HG02884 (cell line): ENCODE measurements around the gene NRK.
"Not testable (repeated sequence)": the region's sequence is repeated elsewhere in the genome, so short reads cannot be mapped to it uniquely, and the experiment has no call there.

Experiments used
- ATAC-seq: cut with Tn5 transposase; IDR thresholded peaks from one replicate; pipeline ENCODE4 v1.9.1; 2021; ENCODE audit warnings: mild to moderate bottlenecking, moderate library complexity; ENCODE audit not compliant: unreplicated experiment

NRK gene

DNA sequence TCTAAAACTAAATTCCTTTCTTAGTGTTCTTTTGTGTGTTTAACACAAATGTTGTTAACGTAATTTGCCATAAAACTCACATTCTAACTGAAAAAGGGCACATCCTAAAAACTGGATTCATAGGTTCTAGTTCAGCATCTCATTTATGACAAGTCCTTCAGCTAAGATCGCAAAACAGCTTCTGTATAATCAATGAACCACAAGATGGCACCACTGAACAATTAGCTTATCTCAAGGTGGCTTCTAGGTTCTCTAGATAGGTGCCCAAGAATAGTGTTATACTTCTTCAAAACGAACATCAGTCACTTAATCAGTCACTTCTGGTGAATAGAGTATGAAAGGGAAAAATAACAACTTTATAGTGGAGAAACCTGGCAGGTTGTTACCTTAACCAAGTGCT lies 54.3 kb downstream of the NRK start:
- ATAC-seq: no peak

DNA sequence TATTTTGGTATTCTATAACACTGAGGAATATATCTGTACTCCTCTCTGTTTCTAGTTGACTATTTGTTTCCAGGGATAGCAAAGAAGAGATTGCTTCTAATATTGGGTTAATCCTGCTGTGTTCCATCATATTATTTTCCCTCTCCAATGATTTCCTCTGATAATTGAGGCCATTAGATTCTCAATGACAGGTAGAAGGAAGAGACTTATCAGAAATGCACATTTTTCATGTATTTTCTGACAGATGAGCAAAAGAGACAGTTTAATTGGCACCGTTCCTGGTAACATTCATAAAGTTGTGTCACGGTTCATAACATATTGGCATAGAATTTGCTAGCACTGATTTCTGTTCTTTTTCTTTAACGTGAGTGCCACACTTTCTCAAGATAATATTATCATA lies 58.2 kb downstream of the NRK start:
- no peak for ATAC-seq

DNA sequence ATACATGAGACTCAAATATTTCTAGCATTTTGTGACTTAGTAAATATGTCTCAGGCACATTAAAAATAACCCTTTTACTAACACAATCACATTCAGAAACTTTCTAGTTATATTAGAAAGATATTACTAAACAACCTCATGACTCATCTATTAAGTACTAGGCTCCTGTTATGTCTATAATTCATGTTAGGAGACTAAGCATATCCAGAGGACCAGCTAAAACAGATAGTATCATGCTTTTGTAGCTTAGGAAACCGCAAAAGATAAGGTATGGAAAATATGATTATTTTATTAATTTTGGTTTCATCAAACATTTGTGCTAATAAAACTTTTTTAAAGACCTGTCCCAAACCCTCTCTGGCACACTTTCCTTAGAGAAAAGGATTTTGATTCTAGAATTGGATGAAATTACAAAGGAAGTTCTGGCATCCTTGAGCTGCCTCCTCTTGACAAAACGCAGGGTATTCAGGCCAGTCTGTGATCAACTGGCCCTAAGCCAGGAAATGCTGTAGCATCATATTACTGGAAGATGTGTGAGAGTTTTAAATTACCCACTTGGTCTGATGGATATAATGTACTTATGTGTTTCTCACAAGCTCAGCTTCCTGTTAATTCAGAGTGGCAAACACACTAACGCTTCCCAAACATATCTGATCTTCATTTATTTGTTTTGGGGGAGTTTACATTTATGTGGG lies 60.4 kb downstream of the NRK start:
- no peak for ATAC-seq

GRCh38 chrX:105894721-105895120 lies 72.4 kb downstream of the NRK start:
- ATAC-seq: no peak

- ATAC-seq: no peak
Measured at GRCh38 chrX:105909576-105909975, 87.2 kb downstream of the NRK start.

GRCh38 chrX:105910563-105911105 lies 88.3 kb downstream of the NRK start:
- no peak for ATAC-seq

GRCh38 chrX:105945266-105945665 lies 122.9 kb downstream of the NRK start:
- ATAC-seq: no peak

DNA sequence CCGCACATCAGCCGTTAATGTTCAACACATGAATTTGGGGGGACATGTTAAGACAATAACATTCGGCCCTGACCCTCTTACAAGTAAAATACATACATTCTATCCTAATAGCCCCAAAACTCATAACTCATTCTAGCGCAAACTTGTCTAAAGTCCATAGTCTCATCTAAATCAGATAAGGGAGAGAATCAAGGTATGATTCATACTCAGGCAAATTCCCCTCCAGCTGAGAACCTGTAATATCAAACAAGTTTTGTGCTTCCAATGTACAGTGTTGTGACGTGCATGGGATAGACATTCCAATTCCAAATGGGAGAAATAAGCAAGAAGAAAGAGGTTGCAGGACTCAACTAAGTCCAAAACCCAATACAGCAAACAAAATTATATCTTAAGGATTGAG lies 147.1 kb downstream of the NRK start:
- no peak for ATAC-seq

- ATAC-seq: no peak
Measured at GRCh38 chrX:105972690-105973386, 150.5 kb downstream of the NRK start.

DNA sequence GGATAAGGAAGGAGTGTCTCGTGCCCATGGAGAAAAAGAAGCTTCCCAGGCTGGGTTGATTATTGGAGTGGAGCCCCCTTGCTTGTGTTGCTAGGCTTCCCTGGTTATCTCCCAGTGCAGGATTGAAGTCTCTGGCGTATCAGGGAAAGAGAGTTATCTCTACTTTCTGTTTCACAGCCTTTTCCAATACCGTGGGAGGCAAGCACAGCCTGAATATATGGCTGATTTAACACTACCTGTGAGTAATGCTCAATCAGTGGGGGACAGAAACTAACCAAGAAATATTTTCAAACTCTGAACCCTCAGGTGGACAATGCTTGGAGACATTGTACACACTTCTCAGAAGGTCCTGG lies 151.0 kb downstream of the NRK start:
- no peak for ATAC-seq

- no peak for ATAC-seq
Measured at GRCh38 chrX:105975382-105975781, 153.0 kb downstream of the NRK start.

GRCh38 chrX:105981772-105982485 lies 159.6 kb downstream of the NRK start:
- no peak for ATAC-seq

DNA sequence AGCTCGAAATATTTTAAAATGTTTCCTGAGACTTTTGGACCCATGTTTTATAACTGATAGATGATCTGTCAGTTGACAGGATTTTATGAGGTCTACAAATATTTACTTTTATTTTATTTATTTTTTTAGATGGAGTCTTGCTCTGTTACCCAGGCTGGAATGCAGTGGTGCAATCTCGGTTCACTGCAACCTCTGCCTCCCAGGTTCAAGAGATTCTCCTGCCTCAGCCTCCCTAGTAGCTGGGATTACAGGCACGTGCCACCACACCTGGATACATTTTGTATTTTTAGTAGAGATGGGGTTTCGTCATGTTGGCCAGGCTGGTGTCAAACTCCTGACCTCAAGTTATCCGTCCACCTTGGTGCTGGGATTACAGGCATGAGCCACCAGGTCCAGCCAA lies 166.1 kb downstream of the NRK start:
- ATAC-seq: not testable (repeated sequence)

DNA sequence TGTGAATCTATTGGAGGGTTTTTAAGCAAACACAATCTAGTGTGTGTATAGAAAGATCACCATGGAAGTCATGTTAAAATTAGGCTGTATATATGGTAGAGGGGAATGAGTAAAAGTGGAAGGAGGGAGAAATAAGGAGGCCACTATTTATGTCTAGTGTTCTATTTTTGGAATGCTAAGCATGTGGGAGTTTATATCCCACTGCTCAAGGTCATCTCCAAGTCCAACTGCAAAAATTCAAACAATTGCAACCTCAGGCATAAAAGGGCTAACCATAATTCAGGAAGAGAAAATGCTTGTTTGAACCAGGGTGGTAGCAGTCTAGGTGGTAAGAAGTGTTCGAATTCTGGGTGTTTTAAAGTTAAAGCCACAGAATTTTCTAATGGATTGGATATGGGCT lies 177.0 kb downstream of the NRK start:
- ATAC-seq: no peak

GRCh38 chrX:106000203-106000602 lies 177.9 kb downstream of the NRK start:
- ATAC-seq: no peak

DNA sequence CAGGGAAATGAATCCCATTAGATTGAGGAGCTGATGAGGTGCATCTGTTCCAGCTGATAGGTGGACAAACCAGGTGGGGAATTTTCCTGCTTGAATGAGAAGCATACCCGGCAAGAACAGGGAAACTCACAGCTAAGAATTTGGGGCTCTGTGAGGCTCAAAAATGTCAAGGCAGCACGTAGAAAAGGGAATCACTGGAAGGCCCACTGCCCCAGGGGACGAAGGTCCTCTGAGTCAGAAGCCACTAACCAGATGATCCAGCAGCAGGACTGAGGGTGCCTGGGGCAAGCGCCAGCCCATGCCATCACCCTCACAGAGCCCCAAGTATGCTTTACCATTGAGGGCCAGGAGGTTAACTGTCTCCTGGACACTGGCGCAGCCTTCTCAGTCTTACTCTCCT lies 178.3 kb downstream of the NRK start:
- ATAC-seq: not testable (repeated sequence)

DNA sequence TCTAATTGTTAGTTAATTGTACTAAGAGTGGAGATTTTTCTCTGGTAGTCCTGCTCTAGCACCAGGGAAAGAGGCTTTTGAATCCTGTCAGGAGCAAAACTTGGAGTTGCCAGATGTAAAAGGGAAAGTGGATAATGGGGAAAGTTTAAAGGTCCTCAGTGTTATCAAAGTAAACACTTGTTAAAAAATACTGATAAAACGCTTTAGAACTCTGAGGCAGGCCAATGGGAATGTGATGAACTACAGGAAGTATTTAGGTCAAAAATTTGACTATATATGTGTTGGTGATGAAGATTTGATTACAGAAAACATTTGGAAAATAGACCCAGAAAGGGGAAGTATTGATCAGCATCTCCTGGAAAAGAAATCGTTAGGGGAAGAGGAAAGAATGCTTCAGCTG lies 183.3 kb downstream of the NRK start:
- no peak for ATAC-seq

DNA sequence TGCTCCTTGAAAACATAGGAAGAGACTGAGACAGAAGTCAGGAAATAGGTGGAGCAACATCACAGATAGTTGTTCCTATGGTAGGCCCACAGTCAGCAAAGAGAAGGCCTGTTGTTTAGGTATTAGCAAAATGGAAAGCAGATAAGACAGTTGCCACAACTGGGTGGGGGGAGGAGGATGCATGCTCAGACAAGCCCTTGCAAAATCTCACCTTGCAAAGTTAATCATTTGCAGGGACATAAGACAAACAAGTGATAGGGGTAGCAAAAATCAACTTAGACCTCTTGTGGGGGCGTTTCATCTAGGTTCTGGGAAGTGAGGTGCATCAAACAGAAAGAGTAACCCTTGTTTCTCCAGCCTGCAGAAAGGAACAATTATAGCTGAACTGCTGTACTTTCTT lies 185.5 kb downstream of the NRK start:
- ATAC-seq: no peak
